ENCODE results near the gene ASF1A.

DNA sequence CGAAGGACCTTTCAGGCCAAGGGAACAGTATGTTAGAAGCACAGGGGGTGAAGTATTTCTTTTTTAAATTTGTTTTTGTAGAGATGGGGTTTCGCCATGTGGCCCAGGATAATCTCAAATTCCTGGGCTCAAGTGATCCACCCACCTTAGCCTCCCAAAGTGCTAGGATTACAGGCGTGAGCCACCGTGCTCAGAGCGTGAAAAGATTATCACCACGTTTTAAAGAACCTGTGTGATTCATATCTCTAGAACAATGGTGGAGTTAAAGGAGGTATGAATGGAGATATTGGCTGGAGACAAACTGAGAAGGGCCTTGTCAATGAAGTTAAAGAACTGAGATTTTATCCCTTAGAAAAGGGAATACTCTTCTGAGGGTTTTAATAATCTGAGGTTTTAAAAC lies 9.7 kb downstream of the ASF1A start:
- no peak for TF ChIP-seq ZNF232 (CRISPR knock-in tag; IDR thresholded peaks at IDR 0.05; ENCODE audit: borderline replicate concordance)
- no peak for TF ChIP-seq TARDBP (CRISPR knock-in tag; IDR thresholded peaks at IDR 0.05)
- TF ChIP-seq CHD2 (IDR thresholded peaks at IDR 0.05; ENCODE audit: low read depth, low read length), result no peak
